A549 (cell line): ENCODE data around the gene PRAC2. TPM values are rescaled to one million over a fixed set of nuclear protein-coding genes. Genes with fewer than 3 reads are reported as not detected.

Source experiments
- ATAC-seq, 2 experiments: fragments of 200-7000 bp in 1 of 2; fragments of >200 bp in 1 of 2; cut with Nextera tagmentation in 1 of 2; cut with Tn5 transposase in 1 of 2; 3 replicates each; pipeline versions ENCODE4 v1.8.0 to v1.9.1; 2018 to 2020; ENCODE audit warnings: mild to moderate bottlenecking in 1 of 2, moderate library complexity in 1 of 2
- CTCF ChIA-PET: fragments of 300-600 bp; sonication (Branson Sonifier 250); formaldehyde crosslinking; extraction: SDS; loops from one replicate; lab custom pipeline; 2021; ENCODE audit warnings: antibody characterized with exemption, inconsistent platforms; lab: Yijun Ruan, JAX
- POLR2A ChIA-PET: fragments of 350-600 bp; formaldehyde crosslinking; extraction: SDS; loops from one replicate; lab custom pipeline; 2021; ENCODE audit warnings: antibody characterized with exemption, inconsistent platforms; lab: Yijun Ruan, JAX
- DNase-seq, 2 experiments: peaks; one replicate each; pipeline versions ENCODE4 v3.0.0 to v3.0.0-alpha.2; 2011 to 2016; ENCODE audit warnings: low read depth in 1 of 2, low spot score in 1 of 2
- FAIRE-seq: peaks from 2 replicates; lab custom pipeline; 2011; peaks lifted over from hg19 to GRCh38; lab: Jason Lieb, UNC
- H3K27ac ChIP-seq, 2 experiments: fragments of >200 bp; sonication (Bioruptor Twin); formaldehyde crosslinking; 3 replicates each; pipeline ENCODE4 v1.5.1; 2016 to 2017
- H3K4me1 ChIP-seq: fragments of >200 bp; sonication (Bioruptor Twin); formaldehyde crosslinking; 3 replicates; pipeline ENCODE4 v1.6.1; 2016
- H3K4me2 ChIP-seq: fragments of >200 bp; sonication (Bioruptor Twin); formaldehyde crosslinking; 3 replicates; pipeline ENCODE4 v1.6.1; 2016
- H3K4me3 ChIP-seq: fragments of >200 bp; sonication (Bioruptor Twin); formaldehyde crosslinking; 3 replicates; pipeline ENCODE4 v1.5.1; 2016
- H3K9me3 ChIP-seq: fragments of >200 bp; sonication (Bioruptor Twin); formaldehyde crosslinking; 3 replicates; pipeline ENCODE4 v1.6.1; 2016
- BHLHE40 ChIP-seq: IDR thresholded peaks from 2 replicates; pipeline ENCODE4 v1.6.1; 2012; ENCODE audit warnings: low read depth, low read length, inconsistent platforms
- CBX2 ChIP-seq: fragments of 200-600 bp; sonication (generic); IDR thresholded peaks from 2 replicates; pipeline ENCODE4 v1.6.1; 2016; ENCODE audit warnings: low read depth, mild to moderate bottlenecking, borderline replicate concordance
- CHD4 ChIP-seq: fragments of 200-600 bp; sonication (generic); IDR thresholded peaks from 2 replicates; pipeline ENCODE4 v1.6.1; 2016; ENCODE audit warnings: antibody characterized with exemption, mild to moderate bottlenecking, borderline replicate concordance
- FOSB ChIP-seq: fragments of 250-450 bp; sonication (Bioruptor Pico); IDR thresholded peaks from 2 replicates; pipeline ENCODE4 v1.5.0; 2020; ENCODE audit warnings: mild to moderate bottlenecking, moderate library complexity
- FOSL2 ChIP-seq, 2 experiments: fragments of 450-650 bp in 1 of 2; fragments of >200 bp in 1 of 2; sonication (Bioruptor Twin) in 1 of 2; formaldehyde crosslinking; IDR thresholded peaks; 2 replicates each; pipeline versions ENCODE4 v1.5.0 to v1.6.1; 2016 to 2020; ENCODE audit warnings: mild to moderate bottlenecking in 1 of 2, moderate library complexity in 1 of 2
- FOXS1 ChIP-seq: fragments of 250-450 bp; sonication (Bioruptor Pico); IDR thresholded peaks from 2 replicates; pipeline ENCODE4 v1.5.0; 2020; ENCODE audit warnings: mild to moderate bottlenecking, moderate library complexity
- GATA3 ChIP-seq: IDR thresholded peaks from 2 replicates; pipeline ENCODE4 v1.6.1; 2012; ENCODE audit warnings: borderline replicate concordance
- KDM1A ChIP-seq: fragments of 200-600 bp; sonication (generic); IDR thresholded peaks from 2 replicates; pipeline ENCODE4 v1.6.1; 2016; ENCODE audit warnings: low read depth, mild to moderate bottlenecking
- NFE2L2 ChIP-seq: fragments of 150-350 bp; conservative IDR thresholded peaks from 2 replicates; pipeline ENCODE4 v1.6.1; 2014; ENCODE audit warnings: low read length
- NPAS2 ChIP-seq: fragments of 250-450 bp; sonication (Bioruptor Pico); IDR thresholded peaks from 2 replicates; pipeline ENCODE4 v1.8.0; 2022; ENCODE audit warnings: mild to moderate bottlenecking, moderate library complexity, borderline replicate concordance
- NR3C1 ChIP-seq: fragments of >200 bp; sonication (Bioruptor Twin); formaldehyde crosslinking; IDR thresholded peaks from 3 replicates; pipeline ENCODE4 v1.6.1; 2017
- POLR2A ChIP-seq: IDR thresholded peaks from 2 replicates; pipeline ENCODE4 v1.6.1; 2012; ENCODE audit warnings: mild to moderate bottlenecking, low read length
- POLR2AphosphoS2 ChIP-seq: conservative IDR thresholded peaks from 2 replicates; pipeline ENCODE4 v1.6.1; 2012; ENCODE audit warnings: low read length, improper control_type of control experiment, inconsistent platforms
- RAD21 ChIP-seq, 2 experiments: fragments of >200 bp in 1 of 2; sonication (Bioruptor Twin) in 1 of 2; formaldehyde crosslinking in 1 of 2; IDR thresholded peaks in 1 of 2; conservative IDR thresholded peaks in 1 of 2; 2 replicates in 1 of 2; 3 replicates in 1 of 2; pipeline ENCODE4 v1.6.1; 2012 to 2018; ENCODE audit warnings: inconsistent platforms in 1 of 2
- RCOR1 ChIP-seq: fragments of 150-350 bp; IDR thresholded peaks from 2 replicates; pipeline ENCODE4 v1.6.1; 2014; ENCODE audit warnings: antibody characterized with exemption, low read length, low read depth
- RFX5 ChIP-seq: fragments of 450-650 bp; IDR thresholded peaks from 2 replicates; pipeline ENCODE4 v1.7.1; 2014; ENCODE audit warnings: antibody characterized with exemption, mild to moderate bottlenecking, moderate library complexity
- ZC3H11A ChIP-seq: fragments of 450-650 bp; IDR thresholded peaks from 2 replicates; pipeline ENCODE4 v1.6.1; 2014; ENCODE audit warnings: antibody characterized with exemption, mild to moderate bottlenecking
- WGBS: methylation state at CpG from one replicate; pipeline ENCODE4 v1.1.6; 2017; ENCODE audit errors: missing lambda C conversion rate; 5-methylcytosine and 5-hydroxymethylcytosine counted together
- polyA plus RNA-seq, 4 experiments: library from polyadenylated mRNA; depleted of rRNA in 3 of 4; stranded (reverse); fragments of >200 nt; fragmentation: RNase III in 1 of 4; extraction: RNeasy Plus Mini Kit Qiagen cat#74134 plus additional on column Dnase treatment in 1 of 4; gene quantifications; 2 replicates in 3 of 4; 3 replicates in 1 of 4; pipeline ENCODE4 v1.2.3, GENCODE V29; 2011 to 2017
- TF ChIP-seq, protein P1 (sequence below): fragments of 250-450 bp; sonication (Bioruptor Pico); IDR thresholded peaks from 2 replicates; pipeline ENCODE4 v1.5.0; 2021; ENCODE audit warnings: mild to moderate bottlenecking, moderate library complexity, borderline replicate concordance
- TF ChIP-seq, protein P2 (sequence below): fragments of 150-350 bp; IDR thresholded peaks from 2 replicates; pipeline ENCODE4 v1.6.1; 2014; ENCODE audit warnings: low read depth, mild to moderate bottlenecking, low read length

PRAC2 gene
- polyA plus RNA-seq, 2 of the 4 experiments (the other 2 are of a cell fraction): not detected

DNA sequence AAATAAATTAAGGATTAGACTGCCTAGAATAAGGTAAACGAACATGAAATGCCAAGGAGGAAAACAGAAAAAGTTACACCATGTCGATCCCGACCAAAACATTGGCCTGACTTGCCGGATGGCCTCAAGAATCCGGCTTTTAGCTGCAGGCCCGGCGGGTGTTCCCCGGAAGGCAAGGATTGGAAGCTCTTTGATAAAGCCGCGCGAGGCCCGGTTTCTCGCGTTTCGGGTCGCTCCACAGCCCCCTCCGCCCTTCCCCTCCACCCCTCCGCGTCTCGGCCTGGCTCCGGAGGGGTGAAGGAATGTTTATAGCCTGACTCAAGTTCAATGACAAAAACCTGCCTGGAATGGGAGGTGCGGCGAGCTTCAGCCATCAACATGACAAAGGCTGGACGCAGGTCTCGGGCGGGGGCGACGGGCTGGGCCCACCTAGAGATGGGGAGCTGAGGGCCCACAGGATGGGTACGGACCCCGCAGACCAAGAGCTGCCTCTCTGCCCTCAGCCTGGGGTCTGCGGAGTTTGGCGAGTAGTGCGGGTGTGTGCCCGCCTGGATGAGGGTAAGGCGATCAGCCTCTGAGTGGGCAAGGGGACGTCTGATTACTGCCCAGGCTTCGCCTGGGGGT, 3.2 kb upstream of the PRAC2 start:
- DNase-seq: no peak
- H3K4me2 ChIP-seq: no peak overlapping the region
- H3K9me3 ChIP-seq: no peaks in the 10 kb centered on the region
- CTCF ChIA-PET: interaction anchor here (0.7 to 33.0 kb wide), 14 partner anchors 9 to 161 kb away, joined by 3 to 852 read pairs (median 10); partner anchors contain the start of genes HOXB13 and TTLL6
- no peak for ATAC-seq
- no peak for TF ChIP-seq FOSL2 (IDR thresholded peaks at IDR 0.05)
- no peak for TF ChIP-seq FOSL2 (CRISPR knock-in tag; IDR thresholded peaks at IDR 0.05)
- 89% methylated on average over 37 of the region's 37 CpGs for WGBS
- POLR2A ChIA-PET: no interaction called here
- no peak for FAIRE-seq
- no peak overlapping the region for H3K4me3 ChIP-seq
- peaks cover 10% of the 10 kb centered on the region; the same call in 2 of the 3 replicates for H3K4me1 ChIP-seq
- no peak overlapping the region for H3K27ac ChIP-seq

DNA sequence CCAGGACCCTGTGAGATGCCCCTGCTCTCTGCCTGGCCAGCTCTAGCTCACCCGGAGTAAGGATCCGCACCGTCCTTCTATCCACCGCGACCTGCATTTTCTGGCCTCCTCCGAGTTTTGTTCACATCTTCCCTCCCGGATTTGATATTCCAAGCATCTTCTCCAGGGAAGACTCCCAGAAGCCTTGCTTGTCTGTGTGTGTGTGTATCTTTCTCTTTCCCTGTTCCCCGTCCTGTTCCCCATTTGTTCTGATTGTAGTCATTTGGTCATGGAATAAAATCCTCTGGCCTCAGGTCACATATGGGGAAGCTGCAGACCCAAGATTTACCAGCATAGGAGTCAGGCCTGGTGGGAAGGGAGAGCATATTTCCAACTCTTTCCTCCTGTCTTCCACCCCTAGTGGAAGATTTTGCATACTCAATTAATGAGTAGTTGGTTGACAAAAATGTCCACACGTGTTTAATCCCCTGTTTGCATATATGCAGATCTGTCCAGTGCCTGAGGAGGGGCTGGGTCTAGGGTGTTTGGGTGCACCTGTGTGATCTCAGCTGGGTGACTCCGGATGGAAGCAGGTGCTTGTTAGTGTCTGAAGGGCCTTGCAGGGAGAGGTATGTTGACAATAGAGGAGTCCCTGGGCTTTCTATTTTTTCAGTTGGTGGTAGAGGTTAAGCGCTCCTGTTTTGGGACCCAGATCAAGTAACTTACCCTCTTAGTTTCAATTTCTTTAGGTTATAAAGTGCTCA, 2.5 kb upstream of the PRAC2 start:
- POLR2A ChIA-PET: no interaction called here
- no peak for DNase-seq
- H3K4me3 ChIP-seq: no peak overlapping the region
- TF ChIP-seq, protein P1, sequence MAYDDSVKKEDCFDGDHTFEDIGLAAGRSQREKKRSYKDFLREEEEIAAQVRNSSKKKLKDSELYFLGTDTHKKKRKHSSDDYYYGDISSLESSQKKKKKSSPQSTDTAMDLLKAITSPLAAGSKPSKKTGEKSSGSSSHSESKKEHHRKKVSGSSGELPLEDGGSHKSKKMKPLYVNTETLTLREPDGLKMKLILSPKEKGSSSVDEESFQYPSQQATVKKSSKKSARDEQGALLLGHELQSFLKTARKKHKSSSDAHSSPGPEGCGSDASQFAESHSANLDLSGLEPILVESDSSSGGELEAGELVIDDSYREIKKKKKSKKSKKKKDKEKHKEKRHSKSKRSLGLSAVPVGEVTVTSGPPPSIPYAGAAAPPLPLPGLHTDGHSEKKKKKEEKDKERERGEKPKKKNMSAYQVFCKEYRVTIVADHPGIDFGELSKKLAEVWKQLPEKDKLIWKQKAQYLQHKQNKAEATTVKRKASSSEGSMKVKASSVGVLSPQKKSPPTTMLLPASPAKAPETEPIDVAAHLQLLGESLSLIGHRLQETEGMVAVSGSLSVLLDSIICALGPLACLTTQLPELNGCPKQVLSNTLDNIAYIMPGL: no peak
- TF ChIP-seq CHD4 (no peak), POLR2A (no peak), GATA3 (no peak), KDM1A (no peak), FOSB (CRISPR knock-in tag) (no peak), FOXS1 (CRISPR knock-in tag) (no peak), RFX5 (no peak), CBX2 (no peak), RAD21 (conservative IDR thresholded peaks at IDR 0.05 in 1 of 2, IDR thresholded peaks at IDR 0.05 in 1 of 2) (no peak), NPAS2 (CRISPR knock-in tag) (no peak), RCOR1 (no peak), ZC3H11A (no peak), NR3C1 (no peak), NFE2L2 (no peak), FOSL2 (IDR thresholded peaks at IDR 0.05) (no peak), FOSL2 (CRISPR knock-in tag; IDR thresholded peaks at IDR 0.05) (no peak)
- TF ChIP-seq, protein P2, sequence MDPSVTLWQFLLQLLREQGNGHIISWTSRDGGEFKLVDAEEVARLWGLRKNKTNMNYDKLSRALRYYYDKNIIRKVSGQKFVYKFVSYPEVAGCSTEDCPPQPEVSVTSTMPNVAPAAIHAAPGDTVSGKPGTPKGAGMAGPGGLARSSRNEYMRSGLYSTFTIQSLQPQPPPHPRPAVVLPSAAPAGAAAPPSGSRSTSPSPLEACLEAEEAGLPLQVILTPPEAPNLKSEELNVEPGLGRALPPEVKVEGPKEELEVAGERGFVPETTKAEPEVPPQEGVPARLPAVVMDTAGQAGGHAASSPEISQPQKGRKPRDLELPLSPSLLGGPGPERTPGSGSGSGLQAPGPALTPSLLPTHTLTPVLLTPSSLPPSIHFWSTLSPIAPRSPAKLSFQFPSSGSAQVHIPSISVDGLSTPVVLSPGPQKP: no peak
- ATAC-seq: no peak
- 76% methylated on average over 11 of the region's 11 CpGs for WGBS
- no peaks in the 10 kb centered on the region for H3K9me3 ChIP-seq
- CTCF ChIA-PET: interaction anchor here (0.7 to 33.0 kb wide), 13 partner anchors 8 to 160 kb away, joined by 3 to 852 read pairs (median 11); partner anchors contain the start of genes HOXB13 and TTLL6
- H3K27ac ChIP-seq: no peak overlapping the region
- FAIRE-seq: no peak
- H3K4me2 ChIP-seq: no peak overlapping the region
- H3K4me1 ChIP-seq: peaks cover 9% of the 10 kb centered on the region; the same call in 2 of the 3 replicates

DNA sequence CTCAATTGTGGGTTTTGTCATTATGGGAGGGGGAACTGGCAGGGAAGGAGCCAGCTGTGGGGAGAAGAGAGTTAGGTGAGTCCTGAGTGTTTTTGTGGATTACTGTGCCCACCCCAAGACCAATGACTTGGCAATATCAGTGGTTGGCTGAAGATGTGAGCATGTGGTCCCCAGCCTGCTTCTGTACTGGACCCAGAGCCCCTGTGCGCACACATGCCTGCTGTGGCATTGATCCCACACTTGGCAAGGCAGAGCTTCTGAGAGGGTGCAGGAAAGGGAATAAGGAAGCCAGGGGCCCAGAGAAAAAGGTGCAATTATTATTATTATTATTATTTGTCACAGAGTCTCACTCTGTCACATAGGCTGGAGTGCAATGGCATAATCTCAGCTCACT, 2.0 kb upstream of the PRAC2 start:
- no peak overlapping the region for H3K27ac ChIP-seq
- 96% methylated on average over 1 of the region's 1 CpG for WGBS
- no peak for ATAC-seq
- no peak for TF ChIP-seq BHLHE40
- TF ChIP-seq POLR2AphosphoS2: no peak
- H3K9me3 ChIP-seq: no peaks in the 10 kb centered on the region
- ChIA-PET POLR2A (no interaction called here), CTCF (interaction anchor here (1.1 to 33.0 kb wide), 9 partner anchors 13 to 159 kb away, joined by 6 to 852 read pairs (median 171); partner anchors contain the start of gene TTLL6)
- no peak overlapping the region for H3K4me3 ChIP-seq
- DNase-seq: no peak
- FAIRE-seq: no peak
- no peak overlapping the region for H3K4me2 ChIP-seq
- peaks cover 3% of the 10 kb centered on the region; the same call in 2 of the 3 replicates for H3K4me1 ChIP-seq
